Muscle of arm (tissue), 12 donors: ENCODE measurements around the gene ARPC4. TPM values are rescaled to one million over a fixed set of nuclear protein-coding genes. Genes with fewer than 3 reads are reported as not detected.

Source experiments
- DNase-seq: peaks from one replicate; pipeline ENCODE4 v3.0.0-alpha.2; 2013
- polyA plus RNA-seq, 12 donors: library from polyadenylated mRNA; unstranded; fragments of 120-200 nt; gene quantifications; one replicate each; pipeline ENCODE4 v1.2.1, GENCODE V29; 2013; ENCODE audit not compliant: insufficient read length in 12 of 12

Gene ARPC4
- polyA plus RNA-seq, 12 donors: 64.5 to 2,172 (median 77.5) TPM

DNA sequence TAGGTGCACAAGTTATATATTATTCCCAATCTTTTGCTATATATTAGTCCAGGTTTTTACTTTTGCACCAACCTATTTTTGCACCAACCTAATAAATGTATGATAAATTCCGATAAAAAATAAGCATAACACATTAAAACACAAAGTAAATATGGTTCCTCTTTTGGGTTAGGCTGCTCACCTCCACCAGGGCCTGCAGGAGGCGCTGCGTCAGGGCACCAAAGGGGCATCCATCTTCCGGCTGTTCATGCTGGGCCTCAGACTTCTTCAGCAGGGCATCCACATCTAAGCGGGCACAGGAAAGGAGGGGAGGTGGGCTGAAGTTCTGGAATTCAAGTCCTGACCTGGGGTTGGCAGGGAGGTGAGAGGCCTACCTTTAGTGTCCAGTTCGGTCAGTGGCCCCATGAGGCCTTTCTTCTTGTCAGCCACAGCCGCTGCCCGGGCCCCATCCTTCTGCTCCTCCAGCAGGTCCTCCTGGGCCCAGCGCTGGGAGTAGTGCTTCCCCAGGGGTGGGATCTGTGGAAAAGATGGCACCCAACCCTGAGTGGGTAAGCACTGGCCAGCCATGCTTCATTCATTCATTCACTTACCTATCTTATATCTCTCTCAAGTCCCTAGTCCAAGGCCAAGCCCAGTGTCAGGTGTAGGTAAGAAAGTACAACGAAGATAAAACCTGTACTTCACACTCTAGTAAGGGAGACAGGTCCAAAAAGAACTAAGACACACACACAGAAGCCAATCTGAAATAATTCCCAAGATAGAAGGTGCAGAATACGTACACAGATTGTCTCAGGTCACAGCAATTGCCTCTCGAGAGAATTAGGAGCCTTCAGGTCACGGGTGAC, 5.8 kb upstream of the ARPC4 start:
- DNase-seq: no peak

DNA sequence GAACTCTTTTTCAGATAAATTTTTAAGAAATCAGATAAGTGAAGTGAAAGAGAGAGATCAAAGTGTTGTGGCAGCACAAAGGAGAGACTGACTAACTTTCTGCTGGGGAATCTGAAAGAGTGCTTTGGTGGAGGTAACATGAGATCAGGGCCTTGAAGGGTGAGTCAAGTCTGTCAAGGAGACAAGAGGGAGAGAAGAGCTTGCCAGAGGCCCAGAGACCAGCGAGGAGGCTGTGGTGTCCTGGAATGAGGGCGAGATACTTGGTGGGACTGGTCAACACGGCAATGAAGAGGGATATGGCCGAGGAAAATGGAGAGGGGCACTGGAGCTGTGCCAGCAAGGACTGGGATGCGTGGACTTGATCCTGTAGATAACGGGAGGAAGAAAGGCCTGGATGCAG, 5.2 kb upstream of the ARPC4 start:
- no peak for DNase-seq

DNA sequence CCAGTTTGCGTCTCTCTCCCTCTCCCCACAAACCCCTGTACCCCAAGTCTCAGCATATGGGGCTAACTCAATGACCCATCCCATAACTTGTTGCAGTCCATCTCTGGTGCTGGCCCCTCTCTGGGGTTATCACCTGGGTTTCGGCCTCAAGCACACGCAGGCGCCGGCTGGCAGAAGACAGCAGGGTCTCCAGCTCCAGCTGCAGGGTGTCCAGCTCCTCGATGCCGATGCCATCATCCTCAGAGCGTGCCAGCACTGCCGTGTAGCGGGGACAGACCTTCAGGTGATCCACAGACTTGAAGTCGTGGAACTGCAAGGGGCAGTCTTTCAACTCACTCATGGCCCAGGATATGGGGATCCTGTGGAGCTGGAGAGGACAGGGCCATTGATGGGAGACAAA, 1.8 kb upstream of the ARPC4 start:
- no peak for DNase-seq

DNA sequence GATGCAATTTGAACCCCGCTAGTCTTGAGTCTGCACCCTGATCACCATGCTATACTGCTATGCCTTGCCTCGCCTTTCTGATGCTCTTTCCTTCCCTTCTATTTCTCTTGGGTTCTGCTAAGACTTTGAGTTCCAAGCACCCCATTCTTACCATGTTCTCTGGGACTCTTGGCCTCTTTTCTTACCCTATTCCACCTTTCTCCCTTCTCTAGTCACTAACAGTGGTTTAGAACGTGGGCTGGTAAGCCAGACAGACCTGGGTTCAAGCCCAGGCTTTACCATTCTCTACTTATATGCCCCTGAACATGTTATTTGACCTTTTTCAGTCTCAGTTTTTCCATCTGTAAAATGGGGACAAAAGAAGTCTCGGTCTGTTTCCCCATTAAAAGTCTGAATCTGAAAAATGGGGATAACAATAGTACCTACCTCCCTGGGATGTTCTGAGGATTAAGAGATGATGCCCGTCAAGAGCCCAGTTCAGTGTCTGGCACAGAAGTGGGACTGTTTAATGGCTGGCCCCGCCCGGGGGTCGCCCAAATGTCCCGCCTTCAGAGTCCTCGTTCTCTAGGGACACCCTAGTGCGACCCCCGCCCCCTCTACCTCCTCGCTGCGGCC, 985 bp upstream of the ARPC4 start:
- DNase-seq: no peak

DNA sequence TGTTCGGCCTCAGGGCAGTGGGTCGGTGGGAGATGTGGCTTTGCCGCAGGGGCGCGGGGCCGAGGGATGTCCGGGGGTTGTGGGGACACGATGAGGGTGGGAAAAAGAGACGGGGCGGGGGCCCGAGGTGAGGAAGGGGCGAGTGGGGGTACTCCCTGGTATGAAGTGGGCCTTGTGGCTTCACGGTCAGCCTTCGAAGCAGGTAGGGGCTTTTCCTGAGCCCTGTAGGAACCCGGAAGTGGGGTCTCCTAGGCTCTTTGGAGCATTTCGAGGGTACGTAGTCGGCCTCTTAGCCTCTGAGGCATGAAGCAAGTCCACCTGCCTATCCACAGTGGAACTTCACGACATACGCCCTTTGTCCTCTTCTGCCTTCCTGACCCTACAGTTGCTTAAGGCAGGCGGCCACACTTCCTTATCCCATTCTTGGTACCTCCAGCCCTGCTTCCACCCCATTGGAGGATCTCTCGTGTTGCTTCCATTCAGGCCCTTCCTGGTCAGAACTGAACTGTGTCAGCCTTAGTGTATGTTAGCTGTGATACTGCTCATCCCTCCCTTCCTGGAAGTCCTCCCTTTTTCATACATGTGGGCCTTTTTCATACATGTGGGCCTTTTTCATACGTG, 389 bp downstream of the ARPC4 start:
- no peak for DNase-seq

DNA sequence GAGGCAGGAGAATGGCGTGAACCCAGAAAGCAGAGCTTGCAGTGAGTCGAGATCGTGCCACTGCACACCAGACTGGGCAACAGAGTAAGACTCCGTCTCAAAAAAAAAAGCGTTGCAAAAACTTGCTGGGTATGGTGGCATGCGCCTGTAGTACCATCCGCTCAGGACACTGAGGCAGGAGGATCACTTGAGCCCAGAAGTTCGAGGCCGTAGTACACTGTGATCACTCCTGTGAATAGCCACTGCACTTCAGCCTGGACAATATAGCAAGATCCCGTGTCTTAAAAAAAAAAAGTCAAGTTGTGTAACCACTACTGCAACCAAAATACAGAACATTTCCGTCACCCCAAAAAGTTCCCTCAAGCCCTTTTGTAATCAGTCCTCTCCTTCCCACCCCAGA, 1.5 kb downstream of the ARPC4 start:
- no peak for DNase-seq

DNA sequence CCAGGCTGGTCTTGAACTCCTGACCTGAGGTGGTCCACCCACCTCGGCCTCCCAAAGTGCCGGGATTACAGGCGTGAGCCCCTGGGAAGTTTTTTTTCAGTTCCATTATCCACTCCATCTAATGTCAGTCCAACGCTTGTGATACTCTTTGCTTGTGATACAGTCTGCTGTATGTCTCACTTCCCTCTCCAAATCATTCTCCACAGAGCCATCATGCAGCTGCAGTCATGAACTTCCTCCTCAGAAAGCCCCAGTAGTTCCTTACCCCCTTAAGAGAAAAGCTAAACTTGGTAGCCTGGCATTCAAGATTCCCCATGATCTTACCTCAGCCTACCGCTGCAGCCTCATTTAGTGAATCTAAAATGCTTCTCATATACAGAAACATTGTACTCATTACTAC, 2.3 kb downstream of the ARPC4 start:
- DNase-seq: no peak

DNA sequence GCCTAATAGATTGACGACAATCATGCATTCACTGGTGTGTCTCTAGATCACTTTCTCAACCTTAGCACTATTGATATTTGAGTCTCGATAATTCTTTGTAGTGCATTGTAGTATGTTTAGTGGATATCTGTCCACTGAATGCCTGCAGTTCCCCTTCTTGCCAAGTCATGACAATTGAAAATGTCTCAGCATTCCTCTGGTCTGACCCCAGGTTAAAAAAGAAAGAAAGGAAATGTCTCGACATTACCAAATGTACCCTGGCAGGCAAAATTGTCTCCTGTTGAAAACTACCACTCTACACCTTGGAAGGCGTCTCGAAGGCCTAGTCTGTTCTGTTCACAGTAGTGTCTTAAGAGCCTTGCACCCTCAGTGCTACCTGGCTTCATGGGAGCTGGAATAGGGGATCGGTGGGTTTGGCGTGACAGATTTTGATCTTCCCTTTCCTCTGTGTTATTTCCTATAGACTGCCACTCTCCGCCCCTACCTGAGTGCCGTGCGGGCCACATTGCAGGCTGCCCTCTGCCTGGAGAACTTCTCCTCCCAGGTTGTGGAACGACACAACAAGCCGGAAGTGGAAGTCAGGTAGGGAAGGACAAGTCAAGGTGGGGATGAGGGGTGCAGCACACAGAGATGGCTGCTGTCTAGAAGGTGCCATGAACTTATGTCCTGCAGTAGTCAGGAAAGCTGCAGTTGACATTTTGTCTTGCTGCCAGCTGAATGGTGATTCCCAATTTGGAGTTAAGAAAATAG, 4.5 kb downstream of the ARPC4 start:
- DNase-seq: no peak

DNA sequence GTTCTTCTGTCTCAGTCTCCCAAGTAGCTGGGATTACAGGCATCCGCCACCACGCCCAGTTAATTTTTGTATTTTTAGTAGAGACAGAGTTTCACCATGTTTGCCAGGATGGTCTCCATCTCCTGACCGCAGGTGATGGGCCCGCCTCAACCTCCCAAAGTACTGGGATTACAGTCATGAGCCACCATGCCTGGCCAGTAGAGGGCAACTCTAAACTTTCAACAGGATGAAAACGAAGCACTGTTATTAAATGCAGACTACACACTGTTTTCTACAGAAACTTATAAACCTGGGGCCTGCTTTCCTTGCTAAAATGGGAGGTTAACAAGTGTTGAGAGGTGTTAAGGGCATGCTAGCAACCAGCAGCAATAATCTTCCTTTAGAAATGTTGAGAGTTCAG, 7.6 kb downstream of the ARPC4 start:
- DNase-seq: no peak

DNA sequence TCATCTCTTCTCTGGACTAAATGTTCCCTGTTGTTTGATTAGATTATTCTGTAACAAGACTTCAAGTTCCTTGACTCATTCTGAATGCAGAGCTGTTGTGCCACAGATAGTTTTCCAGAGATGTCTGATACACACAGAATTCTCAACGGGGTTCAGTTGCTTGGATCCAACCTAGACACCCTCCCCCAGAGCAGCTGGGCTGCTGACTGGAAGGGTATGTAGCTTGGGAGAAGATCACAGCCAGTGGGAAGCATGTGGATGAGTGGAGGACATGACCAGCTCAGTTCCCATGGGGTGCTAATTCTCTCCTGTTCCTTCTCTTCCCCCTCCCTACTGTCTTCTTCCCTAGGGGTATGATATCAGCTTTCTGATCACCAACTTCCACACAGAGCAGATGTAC, 10.6 kb downstream of the ARPC4 start:
- DNase-seq: no peak

DNA sequence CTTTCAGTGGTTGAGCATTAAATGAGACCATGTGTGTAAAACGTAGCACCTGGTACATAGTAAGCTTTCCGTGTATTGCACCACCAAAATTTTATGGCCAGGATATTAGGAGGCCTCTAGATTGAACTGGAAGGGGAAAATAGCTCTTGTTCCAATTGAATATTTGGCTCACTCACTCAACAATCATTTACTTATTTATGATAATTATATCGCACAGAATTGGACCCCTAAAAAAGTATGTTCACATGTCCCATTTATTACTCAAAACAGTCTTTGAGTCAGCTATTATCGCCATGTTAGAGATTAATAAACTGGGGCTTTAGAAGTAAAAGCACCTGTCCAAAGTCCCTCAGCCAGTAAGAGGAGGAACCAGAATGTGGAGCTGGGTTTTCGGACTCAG, 12.1 kb downstream of the ARPC4 start:
- DNase-seq: no peak

DNA sequence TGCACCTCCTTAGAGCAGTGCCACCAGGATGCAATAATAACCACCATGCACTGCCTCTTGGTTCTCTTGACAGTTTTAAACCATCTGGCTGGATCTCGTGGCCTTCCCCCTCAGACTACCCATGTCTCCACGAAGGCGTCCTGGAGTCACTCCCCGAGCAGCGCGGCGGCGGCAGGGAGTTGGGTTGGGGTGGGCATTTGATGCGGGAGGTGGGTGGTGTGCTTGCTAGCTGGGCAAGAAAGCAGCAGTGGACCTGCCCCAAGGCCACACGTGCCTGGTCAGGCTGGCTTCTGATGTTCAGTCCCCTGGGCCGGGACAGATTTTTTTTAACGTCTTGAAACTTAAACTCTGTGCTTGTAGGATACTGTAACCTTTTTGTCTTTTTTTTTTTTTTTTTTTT, 13.3 kb downstream of the ARPC4 start:
- DNase-seq: no peak

DNA sequence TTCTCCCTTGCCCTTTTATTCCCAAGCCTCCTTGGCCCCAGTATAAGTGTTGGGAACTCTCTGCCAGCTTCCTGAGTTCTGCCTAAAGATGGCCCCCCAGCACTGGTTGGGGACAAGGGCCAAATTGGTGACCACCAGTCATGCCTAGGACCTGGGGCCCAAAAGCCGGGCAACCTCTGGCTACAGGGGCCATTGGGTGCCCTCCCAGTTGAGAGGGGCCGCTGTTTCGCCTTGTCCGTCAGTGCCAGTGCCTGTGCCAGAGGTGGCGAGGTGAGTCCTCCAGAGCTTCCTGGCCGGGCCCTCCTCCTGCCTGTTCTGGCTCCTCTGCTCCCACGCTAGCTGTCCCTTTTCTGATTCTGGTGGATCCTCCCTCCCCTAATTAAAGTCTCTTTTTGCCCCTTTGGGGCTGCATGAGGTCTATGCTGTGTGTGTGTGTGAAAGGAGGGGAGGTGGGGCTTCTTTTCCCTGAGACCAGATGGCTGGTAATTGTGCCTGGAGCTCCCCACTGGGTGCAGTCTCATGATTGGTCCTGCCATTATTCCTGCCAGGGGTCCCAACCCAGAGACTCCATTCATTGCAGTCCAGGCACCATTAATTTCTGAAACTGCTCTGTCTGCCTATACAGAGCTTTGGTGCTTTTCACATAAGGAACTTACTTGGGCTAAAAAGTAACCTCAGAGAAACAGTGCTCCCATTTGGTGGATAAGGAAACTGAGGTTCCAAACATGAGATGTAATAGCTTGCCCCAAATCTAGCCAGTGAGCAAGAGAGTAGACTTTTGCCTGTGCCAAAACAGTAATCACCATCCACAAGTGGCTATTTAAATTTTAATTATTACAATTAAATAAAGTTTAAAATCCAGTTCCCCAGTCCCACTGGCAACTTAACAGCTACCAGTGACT, 14.1 kb downstream of the ARPC4 start:
- no peak for DNase-seq

DNA sequence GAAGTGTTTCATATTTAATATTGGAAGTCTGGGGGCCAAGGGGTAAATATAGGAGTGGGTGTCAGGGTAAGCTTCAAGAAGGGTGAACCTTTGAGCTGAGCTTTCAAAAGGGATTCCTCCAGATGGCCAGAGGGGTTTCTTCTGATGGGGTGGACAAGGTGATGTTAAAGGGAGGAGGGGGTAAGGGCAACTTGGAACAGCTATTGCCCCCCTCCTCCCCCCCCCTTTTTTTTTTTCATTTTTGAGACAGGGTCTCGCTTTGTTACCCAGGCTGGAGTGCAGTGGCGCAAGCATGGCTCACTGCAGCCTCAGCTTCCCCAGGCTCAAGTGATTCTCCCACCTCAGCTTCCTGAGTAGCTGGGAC, 15.1 kb downstream of the ARPC4 start:
- no peak for DNase-seq

DNA sequence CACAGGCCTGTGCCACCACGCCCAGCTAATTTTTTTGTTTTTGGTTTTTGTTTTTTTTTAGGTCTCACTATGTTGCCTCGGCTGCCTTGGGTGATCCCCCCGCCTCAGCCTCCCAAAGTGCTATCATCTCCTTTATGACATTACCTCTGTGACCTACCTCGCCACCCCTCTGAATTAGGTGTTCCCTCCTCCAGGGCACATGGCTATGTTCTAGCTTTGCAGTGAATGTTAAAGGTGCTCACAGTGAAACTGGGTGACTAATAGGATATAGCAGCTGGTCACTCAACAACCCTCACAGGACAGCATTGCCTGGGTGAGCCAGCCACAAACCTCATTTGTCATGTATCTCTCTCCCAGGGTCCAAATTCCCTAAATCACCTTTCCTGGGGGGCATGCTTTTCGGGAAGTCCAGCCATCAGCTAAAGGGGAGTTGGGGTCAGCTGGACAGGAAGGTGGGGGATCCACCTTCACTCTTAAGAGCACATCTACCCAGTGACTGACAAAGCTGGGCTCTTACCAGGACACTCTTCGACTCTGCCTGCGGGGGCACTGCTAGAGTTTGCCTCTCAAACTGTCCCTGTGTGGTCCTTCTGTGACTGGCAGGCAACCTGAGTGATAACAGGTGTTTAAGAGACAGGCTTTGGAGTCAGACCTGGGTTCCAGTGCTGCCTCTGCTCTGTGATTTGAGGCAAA, 15.6 kb downstream of the ARPC4 start:
- DNase-seq: no peak

DNA sequence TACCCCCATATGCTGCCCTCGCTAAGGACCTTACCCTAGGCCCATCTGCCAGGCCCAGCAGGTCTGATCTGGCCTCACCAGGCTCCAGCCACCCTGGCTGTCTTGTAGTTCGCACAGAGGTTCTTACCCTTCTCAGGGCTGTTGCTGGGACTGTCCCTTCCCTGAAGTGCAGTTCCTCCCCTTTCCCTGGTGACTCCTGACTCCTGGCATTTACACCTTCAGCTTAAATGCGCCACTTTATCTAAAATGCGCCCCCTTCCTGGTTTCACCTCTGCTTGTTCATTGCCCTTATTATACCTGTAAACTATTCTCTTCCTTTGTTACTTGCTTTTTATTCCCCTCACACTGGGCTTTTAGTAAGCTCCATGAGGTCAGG, 16.3 kb downstream of the ARPC4 start:
- DNase-seq: no peak

DNA sequence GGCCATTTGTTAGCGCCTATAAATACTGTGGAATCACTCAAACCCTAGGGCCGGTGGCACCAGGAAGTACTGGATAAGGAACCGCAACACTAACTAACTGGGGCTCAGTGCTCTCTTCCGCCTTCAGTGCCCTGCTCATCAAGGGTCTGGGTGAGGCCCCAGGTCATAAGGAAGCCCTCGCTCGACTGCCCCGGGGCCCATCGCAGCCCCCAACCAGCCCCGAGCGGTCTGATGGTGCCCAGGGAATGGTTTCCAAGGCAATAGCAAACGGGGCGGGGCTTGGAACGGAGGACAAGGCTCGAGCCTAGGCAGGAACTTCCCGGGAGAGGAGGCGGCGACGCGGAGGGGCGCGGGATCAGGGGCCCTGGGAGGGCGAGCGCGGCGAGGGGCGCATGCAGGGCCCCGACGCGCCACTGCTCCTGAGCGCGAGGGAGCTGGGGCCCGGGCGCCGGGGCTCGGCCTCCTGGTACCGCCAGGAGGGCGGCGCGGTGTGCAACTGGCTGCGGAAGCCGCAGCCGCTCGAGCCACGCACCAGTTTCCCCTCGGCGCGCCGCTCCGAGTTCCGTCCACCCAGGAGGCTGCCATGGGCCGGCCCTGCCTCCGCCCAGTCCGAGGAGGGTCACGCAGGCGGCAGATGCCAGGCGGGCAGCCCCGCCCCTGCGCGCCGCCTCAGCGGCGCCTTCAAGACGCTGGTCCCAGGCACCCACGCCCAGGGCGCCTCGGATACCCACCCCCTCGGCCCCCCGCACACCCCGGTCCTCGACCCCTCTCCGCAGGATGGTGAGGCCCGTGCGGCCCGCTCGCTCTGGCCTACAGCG, 16.9 kb downstream of the ARPC4 start, which contains the start of gene TTLL3:
TTLL3 (plus strand) TSS at position 648 of the 818 bp plus-strand sequence. CDS start 400 bp downstream, outside the sequence.
- DNase-seq: peak; percentile 64

DNA sequence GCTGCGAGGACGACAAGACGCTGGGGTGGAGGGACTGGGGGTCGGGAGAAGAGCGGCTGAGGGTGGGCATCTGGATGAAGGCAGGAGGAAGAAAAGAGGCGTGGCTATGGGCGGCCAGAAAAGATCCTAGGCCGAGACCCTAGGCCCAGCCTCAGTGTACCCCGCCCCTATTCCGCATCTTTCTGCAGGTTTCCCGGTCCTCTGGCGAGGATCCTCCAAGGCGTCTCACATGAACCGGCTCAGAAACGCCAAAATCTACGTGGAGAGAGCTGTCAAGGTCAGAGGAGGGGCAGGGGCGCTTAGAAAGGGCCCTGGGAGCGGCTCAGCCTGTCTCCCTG, 17.5 kb downstream of the ARPC4 start:
- DNase-seq: no peak

DNA sequence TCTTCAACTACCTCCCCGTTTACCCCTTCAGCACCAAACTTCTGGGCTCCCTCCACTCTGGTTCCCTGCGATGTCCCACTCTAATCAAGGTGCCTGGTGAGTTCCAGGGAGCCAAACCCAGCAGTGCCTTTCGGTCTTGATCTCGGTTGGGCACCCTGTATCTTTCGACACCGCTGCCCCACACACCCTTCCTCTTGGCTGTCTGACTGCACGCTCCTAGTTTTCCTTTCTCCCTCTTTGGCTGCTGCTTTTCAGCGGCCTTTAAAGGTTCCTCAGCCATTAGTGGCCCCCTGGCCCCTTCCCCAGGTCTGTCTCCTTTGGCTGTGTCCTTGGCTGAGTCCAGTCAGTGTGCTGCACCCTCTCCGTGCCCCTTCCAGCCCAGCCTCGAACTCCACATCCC, 18.0 kb downstream of the ARPC4 start:
- no peak for DNase-seq

DNA sequence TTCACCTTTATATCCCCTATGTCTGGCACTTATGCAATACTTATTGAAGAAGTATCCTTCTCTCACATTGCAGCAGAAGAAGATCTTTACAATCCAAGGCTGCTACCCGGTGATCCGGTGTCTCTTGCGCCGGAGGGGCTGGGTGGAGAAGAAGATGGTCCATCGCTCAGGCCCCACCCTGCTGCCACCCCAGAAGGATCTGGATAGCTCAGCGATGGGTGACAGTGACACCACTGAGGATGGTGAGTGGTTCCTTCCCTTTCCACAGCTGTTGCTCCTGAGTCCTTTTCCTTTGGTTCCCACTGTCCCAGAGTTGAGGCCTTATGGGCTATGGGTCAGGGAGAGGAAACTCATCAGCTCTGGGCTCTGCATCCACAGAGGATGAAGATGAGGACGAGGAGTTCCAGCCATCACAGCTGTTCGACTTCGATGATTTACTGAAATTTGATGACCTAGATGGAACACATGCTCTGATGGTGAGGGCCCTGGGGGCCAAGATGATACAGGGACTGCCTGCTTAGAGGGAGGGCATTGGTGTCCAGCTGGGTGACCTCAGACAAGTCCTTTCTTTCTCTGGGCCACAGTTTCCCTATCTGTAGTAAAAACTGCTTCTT, 20.1 kb downstream of the ARPC4 start:
- no peak for DNase-seq
